Natural killer cell (primary cell): ENCODE measurements around the gene FCHO1. TPM values are rescaled to one million over a fixed set of nuclear protein-coding genes. Genes with fewer than 3 reads are reported as not detected.
A peak's percentile ranks its signal among the peaks of the same experiment; 100 is the strongest.

ENCODE experiments used
- ATAC-seq, 3 donors: fragments of 150-1000 bp in 2 of 3; fragments of 200-7000 bp in 1 of 3; cut with Tn5 transposase; 1 replicate in 1 of 3; 2 replicates in 2 of 3; pipeline ENCODE4 v1.10.0; 2021; ENCODE audit warnings: mild to moderate bottlenecking in 2 of 3, moderate library complexity in 2 of 3
- DNase-seq, 2 donors: peaks; one replicate each; pipeline versions ENCODE4 v3.0.0 to v3.0.0-alpha.2; 2013 to 2021; ENCODE audit warnings: mixed read lengths in 1 of 2
- H3K27ac ChIP-seq: one replicate; pipeline ENCODE4 v1.5.1; 2013; ENCODE audit warnings: mild to moderate bottlenecking, low read length
- H3K27me3 ChIP-seq: one replicate; pipeline ENCODE4 v1.6.1; 2013; ENCODE audit warnings: low read length; ENCODE audit not compliant: control insufficient read depth, insufficient read depth
- H3K36me3 ChIP-seq: one replicate; pipeline ENCODE4 v1.6.1; 2013; ENCODE audit warnings: low read length; ENCODE audit not compliant: control insufficient read depth, insufficient read depth
- H3K4me1 ChIP-seq: one replicate; pipeline ENCODE4 v1.6.1; 2013; ENCODE audit warnings: low read length; ENCODE audit not compliant: control insufficient read depth, insufficient read depth
- H3K4me3 ChIP-seq: one replicate; pipeline ENCODE4 v1.5.1; 2013; ENCODE audit warnings: low read length
- H3K9me3 ChIP-seq: one replicate; pipeline ENCODE4 v1.6.1; 2013; ENCODE audit warnings: low read length; ENCODE audit not compliant: control insufficient read depth, insufficient read depth
- H3K27ac Mint-ChIP-seq, 2 donors: one replicate each; pipeline ENCODE4 v1.8.0; 2022; ENCODE audit warnings: mild to moderate bottlenecking in 2 of 2, mixed read lengths in 2 of 2, moderate library complexity in 1 of 2
- H3K27me3 Mint-ChIP-seq, 2 donors: one replicate each; pipeline ENCODE4 v1.8.0; 2022; ENCODE audit warnings: low read depth in 2 of 2, mixed read lengths in 2 of 2
- H3K36me3 Mint-ChIP-seq: one replicate; pipeline ENCODE4 v1.8.0; 2022; ENCODE audit warnings: mixed read lengths
- H3K4me1 Mint-ChIP-seq, 2 donors: one replicate each; pipeline ENCODE4 v1.8.0; 2022; ENCODE audit warnings: mixed read lengths in 2 of 2
- H3K4me3 Mint-ChIP-seq: one replicate; pipeline ENCODE4 v1.8.0; 2022; ENCODE audit warnings: mild to moderate bottlenecking, moderate library complexity, mixed read lengths
- H3K9me3 Mint-ChIP-seq, 2 donors: one replicate each; pipeline ENCODE4 v1.8.0; 2022; ENCODE audit warnings: mixed read lengths in 2 of 2
- WGBS: methylation state at CpG from one replicate; pipeline ENCODE4 v1.1.7; 2013; ENCODE audit warnings: missing lambda C conversion rate; ENCODE audit not compliant: insufficient coverage; 5-methylcytosine and 5-hydroxymethylcytosine counted together
- intact Hi-C: fragments of 100-400 bp; cut with micrococcal nuclease; formaldehyde crosslinking; loops from one replicate; pipeline ENCODE4 v1.14.2; 2022
- total RNA-seq, 4 donors: library from RNA; stranded (reverse); fragments of 120-200 nt in 1 of 4; gene quantifications; one replicate each; pipeline versions ENCODE4 v1.2.3 to v1.2.4, GENCODE V29; 2013 to 2022
- TF ChIP-seq, protein P1 (sequence below): fragments of 200-600 bp; IDR thresholded peaks from one replicate; pipeline ENCODE4 v1.8.0; 2022; ENCODE audit warnings: antibody characterized with exemption

Gene FCHO1
- total RNA-seq, 3 donors from 2014 or later (not counting 1 experiment from before 2014, with no cell fraction given) = 56.1 to 67.7 (median 66.5) TPM

GRCh38 chr19:17743874-17744580 is 7.2 kb upstream of the FCHO1 start:
- H3K27ac Mint-ChIP-seq = peak overlapping the region in 1 of 2 donors; percentile 70
- H3K9me3 ChIP-seq = no peaks in the 10 kb centered on the region
- no peak overlapping the region for H3K4me3 Mint-ChIP-seq
- H3K27ac ChIP-seq = peak overlapping the region; percentile 36
- no peak overlapping the region for H3K4me3 ChIP-seq
- TF ChIP-seq, protein P1, sequence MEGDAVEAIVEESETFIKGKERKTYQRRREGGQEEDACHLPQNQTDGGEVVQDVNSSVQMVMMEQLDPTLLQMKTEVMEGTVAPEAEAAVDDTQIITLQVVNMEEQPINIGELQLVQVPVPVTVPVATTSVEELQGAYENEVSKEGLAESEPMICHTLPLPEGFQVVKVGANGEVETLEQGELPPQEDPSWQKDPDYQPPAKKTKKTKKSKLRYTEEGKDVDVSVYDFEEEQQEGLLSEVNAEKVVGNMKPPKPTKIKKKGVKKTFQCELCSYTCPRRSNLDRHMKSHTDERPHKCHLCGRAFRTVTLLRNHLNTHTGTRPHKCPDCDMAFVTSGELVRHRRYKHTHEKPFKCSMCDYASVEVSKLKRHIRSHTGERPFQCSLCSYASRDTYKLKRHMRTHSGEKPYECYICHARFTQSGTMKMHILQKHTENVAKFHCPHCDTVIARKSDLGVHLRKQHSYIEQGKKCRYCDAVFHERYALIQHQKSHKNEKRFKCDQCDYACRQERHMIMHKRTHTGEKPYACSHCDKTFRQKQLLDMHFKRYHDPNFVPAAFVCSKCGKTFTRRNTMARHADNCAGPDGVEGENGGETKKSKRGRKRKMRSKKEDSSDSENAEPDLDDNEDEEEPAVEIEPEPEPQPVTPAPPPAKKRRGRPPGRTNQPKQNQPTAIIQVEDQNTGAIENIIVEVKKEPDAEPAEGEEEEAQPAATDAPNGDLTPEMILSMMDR = no peak
- no peaks in the 10 kb centered on the region for H3K9me3 Mint-ChIP-seq
- intact Hi-C loops = no loop called here
- WGBS = 72% methylated on average over 6 of the region's 6 CpGs
- H3K4me1 Mint-ChIP-seq = peaks cover 7 to 27% of the 10 kb centered on the region in 2 donors
- no peaks in the 10 kb centered on the region for H3K27me3 ChIP-seq
- no peaks in the 10 kb centered on the region for H3K36me3 ChIP-seq
- H3K4me1 ChIP-seq = peaks cover 18% of the 10 kb centered on the region
- peak in 1 of 2 donors; percentile 47 for DNase-seq
- no peaks in the 10 kb centered on the region for H3K27me3 Mint-ChIP-seq
- no peak for ATAC-seq
- no peaks in the 10 kb centered on the region for H3K36me3 Mint-ChIP-seq

GRCh38 chr19:17747205-17748098 is 3.8 kb upstream of the FCHO1 start:
- WGBS = 4% methylated on average over 75 of the region's 75 CpGs
- Mint-ChIP-seq H3K4me1 (peaks cover 30 to 48% of the 10 kb centered on the region in 2 donors), H3K27me3 (no peaks in the 10 kb centered on the region), H3K27ac (peak overlapping the region; percentile 69 to 95), H3K36me3 (no peaks in the 10 kb centered on the region), H3K9me3 (no peaks in the 10 kb centered on the region), H3K4me3 (peak overlapping the region; percentile 82)
- peaks cover 52% of the 10 kb centered on the region for H3K4me1 ChIP-seq
- no peaks in the 10 kb centered on the region for H3K27me3 ChIP-seq
- peak; percentile 95 to 98 for DNase-seq
- TF ChIP-seq, protein P1 = no peak
- peak overlapping the region; percentile 58 for H3K4me3 ChIP-seq
- peak; percentile 87 to 98 (median 90) for ATAC-seq
- intact Hi-C loops = loop anchor here (1.0 kb wide), 1 partner anchor 28 kb away; the partner anchor contains the start of gene MAP1S
- peak overlapping the region; percentile 35 for H3K27ac ChIP-seq
- H3K36me3 ChIP-seq = no peaks in the 10 kb centered on the region
- H3K9me3 ChIP-seq = no peaks in the 10 kb centered on the region

DNA sequence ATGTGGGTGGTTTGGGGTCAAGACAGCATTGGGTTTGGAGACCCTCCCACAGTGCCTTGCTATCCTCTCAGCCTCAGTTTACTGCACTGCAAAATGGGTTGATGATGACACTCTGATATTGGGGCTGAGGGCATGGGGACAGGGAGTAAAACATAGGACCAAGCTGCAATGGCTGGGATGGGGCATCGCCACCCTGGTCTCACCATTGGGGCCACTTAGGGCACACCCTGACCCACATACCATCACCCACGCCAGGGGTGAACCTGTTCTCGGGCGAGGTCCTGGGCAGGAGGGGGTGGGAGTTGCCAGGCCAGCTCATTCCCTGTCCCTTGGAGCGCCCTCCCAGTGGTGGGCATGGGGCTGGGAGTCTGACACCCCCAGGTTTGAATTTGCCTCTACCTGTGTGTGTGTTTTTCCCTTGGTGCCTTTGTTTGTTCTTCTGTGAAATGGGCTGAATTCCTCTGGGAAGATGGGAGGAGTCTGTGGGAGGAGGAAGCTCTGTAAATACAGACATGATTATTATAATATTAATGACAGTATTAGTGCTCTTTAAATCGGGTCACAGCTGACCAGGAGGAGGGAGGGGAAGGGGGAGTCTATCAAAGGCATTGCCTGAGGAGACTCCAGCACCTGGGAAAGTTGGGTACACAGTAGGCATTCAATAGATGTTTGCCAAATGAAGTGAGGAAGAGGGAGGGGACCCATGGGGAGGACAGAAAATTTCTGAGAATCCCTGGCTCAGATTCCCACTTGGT is 2.2 kb upstream of the FCHO1 start:
- Mint-ChIP-seq H3K36me3 (no peaks in the 10 kb centered on the region), H3K9me3 (no peaks in the 10 kb centered on the region), H3K4me1 (peaks cover 30 to 48% of the 10 kb centered on the region in 2 donors), H3K27me3 (no peaks in the 10 kb centered on the region), H3K27ac (peak overlapping the region; percentile 95), H3K4me3 (peak overlapping the region; percentile 82)
- Histone ChIP-seq H3K4me1 (peaks cover 67% of the 10 kb centered on the region), H3K9me3 (no peaks in the 10 kb centered on the region), H3K27ac (peak overlapping the region; percentile 83), H3K36me3 (peaks cover 1% of the 10 kb centered on the region), H3K27me3 (no peaks in the 10 kb centered on the region), H3K4me3 (no peak overlapping the region)
- ATAC-seq (no peak), DNase-seq (no peak)
- TF ChIP-seq, protein P1 = no peak
- intact Hi-C loops = no loop called here
- WGBS = 66% methylated on average over 4 of the region's 6 CpGs
